AG09319 (cell line): ENCODE measurements around the gene MYBBP1A.

Experiments used
- DNase-seq: peaks from one replicate; pipeline ENCODE4 v3.0.0-alpha.2; 2010; ENCODE audit warnings: low read depth; ENCODE audit errors: extremely low read depth
- TF ChIP-seq, protein P1 (sequence below): IDR thresholded peaks from 2 replicates; pipeline ENCODE4 v1.5.1; 2011; ENCODE audit warnings: low read depth, mild to moderate bottlenecking, inconsistent platforms, low read length, moderate library complexity

MYBBP1A gene

DNA sequence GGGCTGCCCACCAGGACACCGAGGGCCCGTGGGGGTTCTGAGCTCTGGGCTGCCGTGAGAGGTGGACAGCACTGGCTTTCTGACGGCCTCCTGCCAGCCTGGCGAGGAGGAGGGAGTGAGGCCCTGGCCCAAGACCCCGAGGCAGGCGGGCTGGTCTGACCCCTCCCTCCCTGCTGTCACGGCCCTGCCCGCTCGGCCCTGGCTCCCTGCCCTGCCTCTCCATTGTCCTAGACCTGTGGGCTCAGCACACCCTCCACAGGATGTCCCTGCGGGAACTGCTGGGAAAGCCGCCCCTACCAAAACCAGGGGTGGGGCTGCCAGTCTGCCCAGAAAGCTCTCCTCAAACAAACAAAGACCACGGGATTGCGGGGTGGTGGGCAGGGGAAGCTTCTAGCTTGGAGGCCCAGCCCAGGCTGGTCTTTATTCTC lies 35.8 kb downstream of the MYBBP1A start:
- DNase-seq: no peak
- TF ChIP-seq, protein P1, sequence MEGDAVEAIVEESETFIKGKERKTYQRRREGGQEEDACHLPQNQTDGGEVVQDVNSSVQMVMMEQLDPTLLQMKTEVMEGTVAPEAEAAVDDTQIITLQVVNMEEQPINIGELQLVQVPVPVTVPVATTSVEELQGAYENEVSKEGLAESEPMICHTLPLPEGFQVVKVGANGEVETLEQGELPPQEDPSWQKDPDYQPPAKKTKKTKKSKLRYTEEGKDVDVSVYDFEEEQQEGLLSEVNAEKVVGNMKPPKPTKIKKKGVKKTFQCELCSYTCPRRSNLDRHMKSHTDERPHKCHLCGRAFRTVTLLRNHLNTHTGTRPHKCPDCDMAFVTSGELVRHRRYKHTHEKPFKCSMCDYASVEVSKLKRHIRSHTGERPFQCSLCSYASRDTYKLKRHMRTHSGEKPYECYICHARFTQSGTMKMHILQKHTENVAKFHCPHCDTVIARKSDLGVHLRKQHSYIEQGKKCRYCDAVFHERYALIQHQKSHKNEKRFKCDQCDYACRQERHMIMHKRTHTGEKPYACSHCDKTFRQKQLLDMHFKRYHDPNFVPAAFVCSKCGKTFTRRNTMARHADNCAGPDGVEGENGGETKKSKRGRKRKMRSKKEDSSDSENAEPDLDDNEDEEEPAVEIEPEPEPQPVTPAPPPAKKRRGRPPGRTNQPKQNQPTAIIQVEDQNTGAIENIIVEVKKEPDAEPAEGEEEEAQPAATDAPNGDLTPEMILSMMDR: no peak

- no peak for DNase-seq
- TF ChIP-seq, protein P1: no peak
These were observed 36.3 kb downstream of the MYBBP1A start for GRCh38 chr17:4518901-4519300.

GRCh38 chr17:4516735-4517134 lies 38.4 kb downstream of the MYBBP1A start:
- no peak for DNase-seq
- TF ChIP-seq, protein P1: no peak

GRCh38 chr17:4515501-4515900 lies 39.7 kb downstream of the MYBBP1A start:
- TF ChIP-seq, protein P1: no peak
- DNase-seq: no peak

GRCh38 chr17:4514779-4515178 lies 40.4 kb downstream of the MYBBP1A start:
- no peak for DNase-seq
- TF ChIP-seq, protein P1: no peak

DNA sequence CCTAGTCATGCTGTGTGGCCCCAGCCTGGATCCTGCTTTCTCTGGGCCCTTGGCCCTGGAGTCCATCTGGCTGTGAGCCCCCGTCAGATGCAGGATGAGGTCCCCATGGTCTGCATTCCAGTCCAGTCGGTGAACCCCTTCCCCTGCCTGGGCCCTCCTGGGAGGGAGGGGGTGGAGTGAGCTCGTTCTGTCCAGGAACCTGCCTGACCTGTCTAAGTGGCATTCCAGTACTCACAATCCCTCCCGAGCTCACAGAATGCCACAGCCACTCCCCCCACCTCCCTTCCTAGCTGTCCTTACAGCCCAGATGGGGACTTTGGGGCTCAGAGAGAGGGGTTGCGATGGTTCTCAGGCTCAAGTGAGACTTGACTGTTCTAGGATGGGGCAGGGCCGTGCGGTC lies 41.0 kb downstream of the MYBBP1A start:
- DNase-seq: no peak
- TF ChIP-seq, protein P1: no peak

DNA sequence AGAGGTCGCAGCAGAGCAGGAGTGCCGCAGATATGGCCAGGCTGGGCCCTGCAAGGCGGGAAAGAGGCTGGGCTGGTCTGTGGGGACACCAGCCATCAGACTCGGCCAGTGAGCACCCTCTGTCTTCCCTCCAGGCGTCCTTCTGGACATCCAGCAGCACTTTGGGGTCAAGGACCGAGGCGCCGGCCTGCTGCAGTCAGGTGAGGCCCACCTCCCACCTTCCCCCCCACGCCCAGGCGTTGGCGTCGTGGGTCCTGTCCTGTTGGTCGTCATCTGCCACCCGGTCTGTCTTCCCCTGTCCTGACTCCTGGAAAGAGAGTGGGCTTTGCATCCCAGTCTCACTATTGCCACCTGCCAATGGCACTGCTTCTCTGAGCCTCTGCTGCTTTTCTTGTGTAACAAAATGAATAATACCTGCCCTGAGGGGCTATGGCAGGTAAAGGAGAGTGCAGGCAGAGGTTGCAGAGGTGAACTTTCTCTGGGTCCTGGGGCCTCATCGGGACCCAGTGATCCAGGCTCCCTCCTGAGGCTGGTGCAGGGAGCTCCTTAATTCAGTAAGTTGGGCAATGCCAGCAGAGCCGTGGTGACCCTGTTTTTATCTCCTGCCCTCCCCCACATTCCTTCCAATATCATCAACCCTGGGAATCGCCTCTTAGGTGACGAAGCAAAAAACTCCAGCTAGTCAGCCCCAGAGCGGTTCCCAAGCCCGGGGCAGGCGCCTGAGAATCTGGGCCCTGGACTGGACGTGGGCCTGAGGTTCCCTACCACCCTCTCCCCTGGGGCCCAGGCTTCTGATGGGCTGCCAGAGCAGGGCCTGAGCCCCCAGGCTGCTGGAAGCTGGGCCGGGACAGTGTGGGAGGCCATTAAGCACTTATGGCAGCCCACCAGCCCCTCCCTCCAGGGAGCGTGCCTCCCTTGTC lies 41.8 kb downstream of the MYBBP1A start:
- TF ChIP-seq, protein P1: no peak
- DNase-seq: no peak
